K562 treated with DMSO at 1 percent for 48 hours (cell line): ENCODE results near the gene PRKAA1. TPM values are rescaled to one million over a fixed set of nuclear protein-coding genes. Genes with fewer than 3 reads are reported as not detected.

Experiments
- total RNA-seq: library from RNA; unstranded; fragments of 300-600 nt; gene quantifications from 2 replicates; pipeline ENCODE4 v1.2.3, GENCODE V29; 2022; ENCODE audit warnings: low replicate concordance; ENCODE audit errors: extremely low read depth

The PRKAA1 gene
- not detected in 2 replicates for total RNA-seq

DNA sequence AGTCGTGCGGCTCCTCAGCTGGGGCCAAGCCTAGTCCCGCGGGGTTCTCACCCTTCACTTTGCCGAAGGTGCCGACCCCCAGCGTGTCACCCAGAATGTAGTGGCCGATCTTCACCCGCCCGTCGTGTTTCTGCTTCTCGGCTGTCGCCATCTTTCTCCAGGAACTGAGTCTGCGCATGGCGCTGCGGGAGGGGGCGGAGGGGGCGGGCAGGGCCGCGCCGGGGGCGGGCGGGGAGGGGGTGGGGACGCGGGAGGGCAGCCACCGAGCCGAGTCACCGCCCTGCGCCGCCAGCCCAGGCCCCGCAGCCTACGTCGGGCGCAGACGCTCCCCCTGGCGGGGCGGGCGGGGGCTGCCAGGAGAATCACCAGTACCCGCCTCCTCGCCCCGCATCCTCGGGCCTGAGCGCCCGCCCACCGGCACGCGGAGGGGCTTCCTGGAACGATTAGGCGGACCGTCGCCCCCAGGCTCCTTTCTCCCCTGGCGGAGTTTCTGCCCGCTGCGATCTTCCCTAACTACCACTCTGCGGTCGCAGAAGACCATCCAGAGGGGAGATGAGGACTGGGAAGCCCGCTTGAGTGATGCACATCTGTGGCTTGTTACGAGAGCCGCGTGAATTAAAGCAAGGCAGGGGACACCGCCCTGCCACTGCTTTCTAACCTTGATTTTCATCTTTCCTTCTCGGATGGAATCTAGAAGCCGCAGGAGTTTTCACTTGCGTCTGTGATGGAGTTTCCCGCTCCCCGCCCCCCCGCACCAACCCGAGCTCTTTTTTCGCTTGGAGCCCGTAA is at the start of gene PRKAA1:
PRKAA1 (minus strand) TSS at position 363 of the 789 bp plus-strand sequence; CDS start at position 178, 185 bp downstream.

DNA sequence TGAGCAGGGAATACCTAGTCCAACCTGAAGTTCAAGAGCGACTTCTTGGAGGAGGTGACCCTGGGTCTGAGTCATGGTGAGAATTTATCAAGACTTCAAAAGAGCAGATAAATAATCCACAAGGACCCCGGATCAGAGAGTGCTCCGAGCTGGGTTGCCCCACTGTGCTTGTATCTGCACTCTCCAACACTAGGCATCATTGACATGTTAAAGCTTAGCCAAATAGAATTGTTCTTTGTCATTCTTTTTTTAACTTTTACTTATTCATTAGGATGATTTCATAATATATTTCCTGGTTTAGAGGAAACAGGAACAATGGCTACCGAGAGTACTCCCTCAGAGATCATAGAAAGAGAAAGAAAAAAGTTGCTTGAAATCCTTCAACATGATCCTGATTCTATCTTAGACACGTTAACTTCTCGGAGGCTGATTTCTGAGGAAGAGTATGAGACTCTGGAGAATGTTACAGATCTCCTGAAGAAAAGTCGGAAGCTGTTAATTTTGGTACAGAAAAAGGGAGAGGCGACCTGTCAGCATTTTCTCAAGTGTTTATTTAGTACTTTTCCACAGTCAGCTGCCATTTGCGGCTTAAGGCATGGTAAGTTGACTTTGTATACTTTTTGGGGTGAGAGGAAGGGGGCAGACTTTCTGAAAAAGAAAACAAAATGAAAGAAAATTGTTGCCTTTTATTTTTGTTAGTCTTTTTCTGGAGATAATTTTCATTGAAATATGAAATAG is 43.1 kb upstream of the PRKAA1 start, which contains the start of gene CARD6:
CARD6 (plus strand) TSS at position 300 of the 738 bp plus-strand sequence; CDS start at position 316, 16 bp downstream.

DNA sequence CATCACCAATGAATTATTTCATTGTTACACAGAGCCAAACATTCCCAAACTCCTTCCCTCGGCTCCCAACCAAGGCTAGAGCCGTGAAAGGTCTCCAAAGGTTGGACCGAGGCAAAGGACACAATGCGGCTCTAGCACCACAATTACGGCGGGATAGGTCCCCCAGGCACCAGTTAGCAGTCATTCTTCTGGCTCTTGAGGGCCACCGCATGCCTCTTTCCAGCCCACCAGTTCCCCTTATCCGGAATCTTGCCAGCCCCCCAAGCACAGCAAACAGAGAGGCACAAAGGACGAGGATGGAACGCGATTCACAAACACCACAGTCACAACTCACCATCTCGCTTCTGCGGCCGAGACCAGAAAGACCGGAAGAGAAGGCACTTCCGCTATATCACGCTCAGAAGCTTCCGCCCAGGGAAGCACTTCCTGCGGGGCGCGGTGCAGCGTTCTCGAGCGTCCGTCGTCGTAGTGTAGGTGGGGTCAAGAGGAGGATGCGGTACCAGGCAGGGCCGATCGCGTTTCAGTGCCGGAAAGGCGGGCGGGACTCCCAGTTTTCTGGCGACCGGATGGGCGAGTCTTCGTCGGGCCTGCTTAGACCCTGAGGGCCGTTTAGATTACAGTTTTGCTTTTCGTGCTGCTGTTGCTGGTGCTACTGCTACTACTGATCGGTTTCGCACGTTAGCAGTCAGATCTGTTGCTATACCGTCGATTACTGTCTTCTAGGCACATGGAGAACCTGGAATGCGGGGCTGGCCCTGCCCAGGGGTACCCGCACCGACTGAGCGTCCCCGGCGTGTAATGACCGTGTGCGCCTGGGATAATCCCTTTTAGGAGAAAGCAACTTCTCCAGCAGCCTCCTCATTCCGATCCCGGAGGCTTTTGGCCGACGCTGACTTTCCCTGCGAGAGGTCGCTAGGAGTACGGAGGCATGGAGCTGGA is 36.9 kb upstream of the PRKAA1 start, which contains the start of gene RPL37:
RPL37 (minus strand) TSS at position 374 of the 939 bp plus-strand sequence; CDS start at position 337, 37 bp downstream.

DNA sequence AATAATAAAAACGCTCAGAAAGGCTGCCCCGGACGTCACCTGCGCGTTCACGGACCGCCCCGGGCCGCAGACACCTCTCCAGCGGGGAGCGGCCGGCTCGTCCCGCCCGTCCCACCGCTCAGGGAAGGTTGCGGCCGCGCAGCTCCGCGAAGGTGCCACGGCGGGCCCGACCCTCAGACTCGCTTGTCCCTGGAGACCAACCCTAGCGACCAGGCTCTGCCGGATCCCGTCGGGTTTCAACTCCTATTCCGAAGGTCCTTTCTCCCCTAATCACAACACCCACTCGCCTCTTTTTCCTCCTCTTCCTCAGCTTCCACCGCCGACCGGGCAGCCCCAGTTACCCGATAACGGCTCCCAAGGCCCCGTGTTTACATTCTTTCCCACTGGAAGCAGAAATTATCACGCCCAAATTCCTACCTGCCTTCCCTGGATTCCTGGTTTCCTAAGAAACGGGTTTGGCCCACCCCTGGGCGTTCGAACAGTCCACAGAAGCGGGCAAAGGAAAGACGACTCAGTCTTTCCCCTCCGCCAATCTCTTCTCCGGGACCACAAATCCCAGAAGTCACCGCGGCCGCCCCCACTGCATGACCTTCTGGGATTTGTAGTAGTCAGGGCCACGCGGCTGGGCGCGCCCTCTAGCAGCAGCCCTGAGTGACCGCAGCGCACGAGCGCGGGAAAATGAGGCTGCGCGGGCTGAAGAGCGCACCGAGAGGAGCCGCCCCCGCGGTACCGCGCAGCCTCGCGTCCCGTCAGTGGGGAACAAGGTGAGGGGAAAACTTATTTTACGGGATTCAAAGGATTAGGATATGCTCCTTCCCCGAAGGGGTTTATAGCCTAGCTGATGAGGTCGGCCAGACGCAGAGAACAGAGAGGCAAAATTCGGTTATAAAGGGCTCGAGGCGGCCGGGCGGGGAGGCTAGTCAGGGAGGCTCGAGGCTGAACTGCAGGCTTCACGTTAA is 42.5 kb downstream of the PRKAA1 start, which contains the start of gene TTC33:
TTC33 (minus strand) TSS at position 555 of the 959 bp plus-strand sequence. CDS start 8,943 bp downstream, outside the sequence.

Other genes starting within 250 kb of the PRKAA1 start
- gene PTGER4, start 118.5 kb downstream of the PRKAA1 start, total RNA-seq = not detected in 2 replicates
- not detected in 2 replicates for gene TTC33, start 42.4 kb downstream of the PRKAA1 start, total RNA-seq
- 2,015 TPM in 1 of 2 replicates, not detected in the other for gene RPL37, start 36.8 kb upstream of the PRKAA1 start, total RNA-seq
- not detected in 2 replicates for gene CARD6, start 43.0 kb upstream of the PRKAA1 start, total RNA-seq
- gene C7, start 111.1 kb upstream of the PRKAA1 start, total RNA-seq = not detected in 2 replicates